PFSK-1 (cell line): ENCODE data around the gene RNF113B. TPM values are rescaled to one million over a fixed set of nuclear protein-coding genes. Genes with fewer than 3 reads are reported as not detected.

ENCODE experiments used
- FOXP2 ChIP-seq: optimal IDR thresholded peaks from 2 replicates; pipeline ENCODE3; 2011; ENCODE audit warnings: borderline replicate concordance, control low read depth, inconsistent platforms; ENCODE audit not compliant: insufficient read depth; ENCODE audit errors: extremely low read length, extremely low read depth
- POLR2AphosphoS5 ChIP-seq: IDR thresholded peaks from 2 replicates; pipeline ENCODE4 v1.6.1; 2012; ENCODE audit warnings: low read depth, mild to moderate bottlenecking, control low read depth, low read length, moderate library complexity
- REST ChIP-seq, 2 experiments: IDR thresholded peaks; 2 replicates each; pipeline versions ENCODE4 v1.6.1 to v1.8.0; 2011 to 2012; ENCODE audit warnings: low read depth in 2 of 2, low read length in 2 of 2, control low read depth in 1 of 2, inconsistent platforms in 1 of 2, mild to moderate bottlenecking in 1 of 2, moderate library complexity in 1 of 2; ENCODE audit not compliant: insufficient read depth in 1 of 2
- SIN3A ChIP-seq: IDR thresholded peaks from 2 replicates; pipeline ENCODE4 v1.6.1; 2012; ENCODE audit warnings: mild to moderate bottlenecking, low read length, moderate library complexity, borderline replicate concordance; ENCODE audit not compliant: insufficient read depth
- TAF1 ChIP-seq: IDR thresholded peaks from 2 replicates; pipeline ENCODE4 v1.6.1; 2012; ENCODE audit warnings: low read length, control low read depth, borderline replicate concordance; ENCODE audit not compliant: insufficient read depth
- polyA plus RNA-seq: library from polyadenylated mRNA; unstranded; fragments of >200 nt; gene quantifications from one replicate; pipeline ENCODE4 v1.2.1, GENCODE V29; 2012; ENCODE audit warnings: low read depth, missing spikeins; ENCODE audit not compliant: insufficient read length

The RNF113B gene
- polyA plus RNA-seq: not detected

GRCh38 chr13:98176777-98177608, at the start of gene RNF113B:
Gene RNF113B (minus strand): TSS chr13:98177269. CDS start chr13:98177236, 33 bp downstream.
- no peak for TF ChIP-seq POLR2AphosphoS5
- no peak for TF ChIP-seq REST (IDR thresholded peaks at IDR 0.05; ENCODE audit: insufficient read depth in 1 of 2, low read depth in 2 of 2, low read length in 2 of 2)
- no peak for TF ChIP-seq TAF1
- no peak for TF ChIP-seq FOXP2
- no peak for TF ChIP-seq SIN3A

GRCh38 chr13:98226496-98226895, 49.4 kb upstream of the RNF113B start:
- no peak for TF ChIP-seq SIN3A
- no peak for TF ChIP-seq TAF1
- no peak for TF ChIP-seq REST (IDR thresholded peaks at IDR 0.05; ENCODE audit: insufficient read depth in 1 of 2, low read depth in 2 of 2, low read length in 2 of 2)
- TF ChIP-seq FOXP2: no peak
- no peak for TF ChIP-seq POLR2AphosphoS5

GRCh38 chr13:98225036-98225940, 48.2 kb upstream of the RNF113B start:
- no peak for TF ChIP-seq SIN3A
- no peak for TF ChIP-seq FOXP2
- TF ChIP-seq POLR2AphosphoS5: no peak

DNA sequence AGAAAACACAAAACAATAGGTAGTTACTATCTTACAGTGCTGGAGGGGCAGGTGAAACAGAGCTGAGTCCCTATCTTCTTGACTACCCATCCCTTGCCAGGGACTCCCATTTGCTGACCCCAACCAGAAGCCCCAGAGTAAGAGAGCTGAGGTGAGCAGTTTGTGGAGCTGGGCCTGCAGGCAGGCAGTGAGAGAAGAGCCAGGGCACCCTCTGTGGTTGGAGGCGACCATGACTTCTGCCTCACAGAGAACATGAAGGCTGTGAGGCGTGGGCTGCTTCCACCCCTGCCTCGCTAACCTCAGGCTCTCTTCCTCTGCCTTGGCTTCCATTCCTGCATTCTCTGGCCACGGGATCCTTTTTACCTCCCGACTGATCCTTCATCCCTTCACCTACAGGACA, 47.5 kb upstream of the RNF113B start:
- TF ChIP-seq REST (IDR thresholded peaks at IDR 0.05; ENCODE audit: insufficient read depth in 1 of 2, low read depth in 2 of 2, low read length in 2 of 2): no peak
- no peak for TF ChIP-seq POLR2AphosphoS5
- TF ChIP-seq FOXP2: no peak
- TF ChIP-seq TAF1: no peak
- no peak for TF ChIP-seq SIN3A

DNA sequence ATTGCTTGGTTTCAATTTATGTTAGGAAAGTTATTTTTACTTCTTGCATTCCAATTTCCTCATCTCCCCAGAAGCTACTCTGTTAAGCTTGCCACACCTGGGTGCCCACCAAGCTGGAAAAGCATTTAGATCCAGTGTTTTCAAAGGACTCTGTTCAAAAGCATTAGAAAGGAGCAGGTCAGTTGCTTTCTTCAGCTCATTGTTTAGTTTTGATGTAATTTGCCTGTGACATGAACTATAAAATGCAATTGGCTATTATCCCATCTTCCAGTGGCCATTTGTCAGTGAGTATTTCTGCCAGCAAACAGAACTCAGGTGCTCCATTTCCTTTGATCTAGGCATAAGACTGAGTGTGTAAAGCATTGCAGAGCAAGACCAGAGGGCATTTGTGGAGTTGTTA, 46.7 kb upstream of the RNF113B start:
- TF ChIP-seq FOXP2 (no peak), POLR2AphosphoS5 (no peak), TAF1 (no peak), SIN3A (no peak), REST (IDR thresholded peaks at IDR 0.05; ENCODE audit: insufficient read depth in 1 of 2, low read depth in 2 of 2, low read length in 2 of 2) (no peak)
